ENCODE data around the gene FUOM. TPM values are rescaled to one million over a fixed set of nuclear protein-coding genes. Genes with fewer than 3 reads are reported as not detected.

The FUOM gene
- total RNA-seq, 1 experiment from 2014 or later, result 41.8 TPM

GRCh38 chr10:133391249-133391635, 33.4 kb upstream of the FUOM start:
- H3K27ac ChIP-seq (ENCODE audit: insufficient read length, low read depth, low read length), result no peak overlapping the region
- H3K4me2 ChIP-seq (ENCODE audit: insufficient read depth, insufficient read length, low read length), result no peak overlapping the region
- no peak overlapping the region for H4K5ac ChIP-seq (ENCODE audit: insufficient read length, low read depth, low read length)
- Mint-ChIP-seq H3K9me3 (no peaks in the 10 kb centered on the region; a peak in 1 of 5 replicates), H3K27ac (no peak overlapping the region), H3K27me3 (ENCODE audit: low read depth) (no peaks in the 10 kb centered on the region), H3K4me1 (peaks cover 9 to 12% of the 10 kb centered on the region in 2 experiments), H3K4me3 (no peak overlapping the region), H3K36me3 (ENCODE audit: insufficient read depth in 1 of 3, low read depth in 3 of 3) (peaks cover 7 to 9% (median 8%) of the 10 kb centered on the region in 3 experiments)
- TF ChIP-seq CTCF (conservative IDR thresholded peaks at IDR 0.05), result no peak
- H3T11ph ChIP-seq (ENCODE audit: low read length), result no peak overlapping the region
- H3K79me1 ChIP-seq (ENCODE audit: insufficient read depth, low read depth, low read length, poor library complexity, severe bottlenecking), result peaks cover 4% of the 10 kb centered on the region
- H2BK20ac ChIP-seq (ENCODE audit: low read depth, low read length, poor library complexity, severe bottlenecking), result no peak overlapping the region
- peaks cover 3% of the 10 kb centered on the region; the same call in 1 of the 2 replicates for H3K79me2 ChIP-seq (ENCODE audit: insufficient read depth, low read length)
- no peak overlapping the region for H2BK120ac ChIP-seq (ENCODE audit: low read depth, low read length, poor library complexity, severe bottlenecking)
- H3K4me1 ChIP-seq (ENCODE audit: insufficient read depth, low read length), result no peaks in the 10 kb centered on the region
- H2AFZ ChIP-seq (ENCODE audit: low read length), result no peak overlapping the region
- H3K18ac ChIP-seq (ENCODE audit: insufficient read length, low read depth, low read length), result no peak overlapping the region
- H4K91ac ChIP-seq (ENCODE audit: insufficient read length, low read depth, low read length), result no peak overlapping the region
- no peaks in the 10 kb centered on the region for H3K27me3 ChIP-seq (ENCODE audit: insufficient read depth, low read length)
- H2BK12ac ChIP-seq (ENCODE audit: insufficient read length, low read depth, low read length), result no peak overlapping the region
- no peaks in the 10 kb centered on the region for H4K20me1 ChIP-seq (ENCODE audit: control insufficient read depth, insufficient read depth, insufficient read length)
- no peak overlapping the region for H2AK5ac ChIP-seq (ENCODE audit: insufficient read length, low read length)
- H2BK15ac ChIP-seq (ENCODE audit: low read depth, low read length), result no peak overlapping the region
- no peak for DNase-seq
- no peak overlapping the region for H2BK5ac ChIP-seq (ENCODE audit: insufficient read length, low read length)
- no peak overlapping the region for H3K9ac ChIP-seq (ENCODE audit: extremely low read depth, insufficient read length, low read length)
- H3K14ac ChIP-seq (ENCODE audit: insufficient read depth, low read length), result no peak overlapping the region
- H3K23ac ChIP-seq (ENCODE audit: insufficient read length, low read depth, low read length), result no peak overlapping the region
- no peaks in the 10 kb centered on the region for H3K9me3 ChIP-seq (ENCODE audit: control insufficient read depth, low read depth, low read length)
- H4K8ac ChIP-seq (replicated peaks; ENCODE audit: insufficient read length, low read depth, low read length), result no peak overlapping the region
- WGBS (ENCODE audit: extremely low coverage, insufficient read length, low lambda C conversion rate), result no CpG with 5 or more reads among the region's 12 CpGs
- H3K56ac ChIP-seq (ENCODE audit: insufficient read length, low read depth, low read length), result no peak overlapping the region
- H3K4ac ChIP-seq (ENCODE audit: low read depth, low read length), result no peak overlapping the region
- H3K23me2 ChIP-seq (ENCODE audit: insufficient read length, low read depth, low read length, poor library complexity, severe bottlenecking), result peaks cover 5% of the 10 kb centered on the region
